Lower leg skin (tissue), 3 donors: Measurements from ENCODE around the gene PI3.

Source experiments
- CTCF ChIP-seq, 3 donors: fragments of 450-650 bp; IDR thresholded peaks; one replicate each; pipeline ENCODE4 v1.5.1; 2016; ENCODE audit warnings: antibody characterized with exemption in 3 of 3, mild to moderate bottlenecking in 3 of 3, moderate library complexity in 2 of 3
- POLR2A ChIP-seq, 2 donors: fragments of 450-650 bp; IDR thresholded peaks; one replicate each; pipeline ENCODE4 v1.6.1; 2016 to 2017; ENCODE audit warnings: antibody characterized with exemption in 2 of 2, mild to moderate bottlenecking in 1 of 2, moderate library complexity in 1 of 2

GRCh38 chr20:45157962-45158361 lies 16.7 kb upstream of the PI3 start:
- TF ChIP-seq CTCF (IDR thresholded peaks at IDR 0.05): no peak
- no peak for TF ChIP-seq POLR2A (IDR thresholded peaks at IDR 0.05)
